Measurements from ENCODE around the gene FGF1.

FGF1 gene

GRCh38 chr5:142589720-142590119 lies 96.2 kb downstream of the FGF1 start:
- CTCF ChIA-PET = interaction anchor here (1.0 to 2.0 kb wide), 5 partner anchors 66 to 299 kb away, joined by 3 to 8 read pairs (median 4); no protein-coding TSS in a partner anchor

GRCh38 chr5:142587354-142587965 lies 98.4 kb downstream of the FGF1 start:
- TF ChIP-seq ZNF660 (tag by site-specific recombination; IDR thresholded peaks at IDR 0.05) = 0 out of 2 replicates have a peak, but pooled peaks have one; percentile 17
- TF ChIP-seq ZNF654 (tag by site-specific recombination; IDR thresholded peaks at IDR 0.05; ENCODE audit: low read depth) = peak; percentile 64
- TF ChIP-seq ZNF133 (tag by site-specific recombination; IDR thresholded peaks at IDR 0.05) = no peak
- TF ChIP-seq ZNF423 (tag by site-specific recombination; IDR thresholded peaks at IDR 0.05) = no peak
- no peak for TF ChIP-seq FEZF1 (tag by site-specific recombination; IDR thresholded peaks at IDR 0.05)
- CTCF ChIA-PET = interaction anchor here (0.6 to 3.1 kb wide), 22 partner anchors 9 to 681 kb away, joined by 3 to 17 read pairs (median 4); no protein-coding TSS in a partner anchor
- POLR2A ChIA-PET = no interaction called here
- Histone ChIP-seq H3K27ac (ENCODE audit: extremely low read depth, low read depth, low read length) (no peak overlapping the region), H3K4me3 (ENCODE audit: low read depth, low read length) (no peak overlapping the region), H3K36me3 (ENCODE audit: control insufficient read depth in 2 of 2, insufficient read depth in 1 of 2, low read length in 2 of 2) (no peaks in the 10 kb centered on the region), H3K4me1 (ENCODE audit: control insufficient read depth, insufficient read depth, low read length) (no peaks in the 10 kb centered on the region), H3K9me3 (ENCODE audit: control insufficient read depth, insufficient read depth, low read depth, low read length) (no peaks in the 10 kb centered on the region)

More at GRCh38 chr5:142589720-142590119, 96.2 kb downstream of the FGF1 start:
- POLR2A ChIA-PET = no interaction called here
- no peaks in the 10 kb centered on the region for H3K9me3 ChIP-seq (ENCODE audit: control insufficient read depth, insufficient read depth, low read depth, low read length)
- no peak overlapping the region for H3K4me3 ChIP-seq (ENCODE audit: low read depth, low read length)
- TF ChIP-seq ZNF391 (tag by site-specific recombination; IDR thresholded peaks at IDR 0.05; ENCODE audit: borderline replicate concordance, low read depth) = no peak
- no peak for TF ChIP-seq ZNF530 (tag by site-specific recombination; IDR thresholded peaks at IDR 0.05; ENCODE audit: low read depth)
- TF ChIP-seq ZNF146 (tag by site-specific recombination; IDR thresholded peaks at IDR 0.05) = no peak
- no peak for TF ChIP-seq HOXD13 (CRISPR knock-in tag; IDR thresholded peaks at IDR 0.05; ENCODE audit: borderline replicate concordance)
- TF ChIP-seq ZNF449 (tag by site-specific recombination; IDR thresholded peaks at IDR 0.05) = no peak
- TF ChIP-seq OVOL3 (tag by site-specific recombination; IDR thresholded peaks at IDR 0.05) = no peak
- TF ChIP-seq ZNF664 (tag by site-specific recombination; IDR thresholded peaks at IDR 0.05) = no peak
- TF ChIP-seq ZNF785 (tag by site-specific recombination; IDR thresholded peaks at IDR 0.05) = no peak
- TF ChIP-seq ZNF548 (tag by site-specific recombination; IDR thresholded peaks at IDR 0.05) = no peak
- no peak for TF ChIP-seq RBAK (tag by site-specific recombination; IDR thresholded peaks at IDR 0.05)
- TF ChIP-seq ZNF623 (tag by site-specific recombination; IDR thresholded peaks at IDR 0.05) = no peak
- TF ChIP-seq MYNN (tag by site-specific recombination; IDR thresholded peaks at IDR 0.05; ENCODE audit: borderline replicate concordance) = no peak
- TF ChIP-seq ZNF585B (tag by site-specific recombination; IDR thresholded peaks at IDR 0.05) = no peak
- TF ChIP-seq ZNF677 (tag by site-specific recombination; IDR thresholded peaks at IDR 0.05) = no peak
- no peak for TF ChIP-seq ZNF621 (tag by site-specific recombination; IDR thresholded peaks at IDR 0.05)
- no peak for TF ChIP-seq CTCF (tag by site-specific recombination; IDR thresholded peaks at IDR 0.05)
- TF ChIP-seq ZNF341 (tag by site-specific recombination; IDR thresholded peaks at IDR 0.05; ENCODE audit: low read depth) = no peak
- H3K27ac ChIP-seq (ENCODE audit: extremely low read depth, low read depth, low read length) = no peak overlapping the region
- no peaks in the 10 kb centered on the region for H3K4me1 ChIP-seq (ENCODE audit: control insufficient read depth, insufficient read depth, low read length)
- no peaks in the 10 kb centered on the region for H3K36me3 ChIP-seq (ENCODE audit: control insufficient read depth in 2 of 2, insufficient read depth in 1 of 2, low read length in 2 of 2)
